ENCODE data around the gene RNF25.

- TF ChIP-seq, protein P1, sequence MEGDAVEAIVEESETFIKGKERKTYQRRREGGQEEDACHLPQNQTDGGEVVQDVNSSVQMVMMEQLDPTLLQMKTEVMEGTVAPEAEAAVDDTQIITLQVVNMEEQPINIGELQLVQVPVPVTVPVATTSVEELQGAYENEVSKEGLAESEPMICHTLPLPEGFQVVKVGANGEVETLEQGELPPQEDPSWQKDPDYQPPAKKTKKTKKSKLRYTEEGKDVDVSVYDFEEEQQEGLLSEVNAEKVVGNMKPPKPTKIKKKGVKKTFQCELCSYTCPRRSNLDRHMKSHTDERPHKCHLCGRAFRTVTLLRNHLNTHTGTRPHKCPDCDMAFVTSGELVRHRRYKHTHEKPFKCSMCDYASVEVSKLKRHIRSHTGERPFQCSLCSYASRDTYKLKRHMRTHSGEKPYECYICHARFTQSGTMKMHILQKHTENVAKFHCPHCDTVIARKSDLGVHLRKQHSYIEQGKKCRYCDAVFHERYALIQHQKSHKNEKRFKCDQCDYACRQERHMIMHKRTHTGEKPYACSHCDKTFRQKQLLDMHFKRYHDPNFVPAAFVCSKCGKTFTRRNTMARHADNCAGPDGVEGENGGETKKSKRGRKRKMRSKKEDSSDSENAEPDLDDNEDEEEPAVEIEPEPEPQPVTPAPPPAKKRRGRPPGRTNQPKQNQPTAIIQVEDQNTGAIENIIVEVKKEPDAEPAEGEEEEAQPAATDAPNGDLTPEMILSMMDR (IDR thresholded peaks at IDR 0.05; ENCODE audit: insufficient read depth, low read depth, low read length), result no peak
- TF ChIP-seq EZH2 (IDR thresholded peaks at IDR 0.05; ENCODE audit: insufficient read depth, low read length), result no peak
Observed at GRCh38 chr2:218679119-218679518, 7.3 kb upstream of the RNF25 start.
